OCI-LY1 (cell line): ENCODE data around the gene SEMA3A.

Experiments
- H2AFZ ChIP-seq: fragments of 200-600 bp; sonication (generic), shearing (Covaris generic); 2 replicates; pipeline ENCODE4 v1.6.0; 2014; ENCODE audit warnings: antibody characterized with exemption, mild to moderate bottlenecking, low read length
- H3F3A ChIP-seq: fragments of 200-600 bp; sonication (generic), shearing (Covaris generic); 2 replicates; pipeline ENCODE4 v1.6.0; 2014; ENCODE audit warnings: mild to moderate bottlenecking, antibody characterized with exemption, low read length, moderate library complexity; ENCODE audit not compliant: insufficient read depth
- H3K27ac ChIP-seq: fragments of 200-600 bp; sonication (generic); 2 replicates; pipeline ENCODE4 v1.5.1; 2014; ENCODE audit warnings: low read length, mixed run types, mild to moderate bottlenecking, low read depth; ENCODE audit not compliant: poor library complexity, severe bottlenecking
- H3K27me3 ChIP-seq: fragments of 200-600 bp; sonication (generic); 2 replicates; pipeline ENCODE4 v1.6.0; 2014; ENCODE audit warnings: antibody characterized with exemption, mild to moderate bottlenecking, low read length, moderate library complexity; ENCODE audit not compliant: insufficient read depth
- H3K36me3 ChIP-seq: fragments of 200-600 bp; sonication (generic); 2 replicates; pipeline ENCODE4 v1.6.1; 2014; ENCODE audit warnings: mild to moderate bottlenecking, antibody characterized with exemption, low read length, moderate library complexity, mixed read lengths; ENCODE audit not compliant: insufficient read depth
- H3K4me1 ChIP-seq: fragments of 200-600 bp; sonication (generic); 2 replicates; pipeline ENCODE4 v1.5.1; 2014; ENCODE audit warnings: mild to moderate bottlenecking, low read length, moderate library complexity; ENCODE audit not compliant: insufficient read depth, severe bottlenecking
- H3K4me2 ChIP-seq: fragments of 200-600 bp; sonication (generic), shearing (Covaris generic); 2 replicates; pipeline ENCODE4 v1.6.1; 2014; ENCODE audit warnings: low read length
- H3K4me3 ChIP-seq: fragments of 200-600 bp; sonication (generic); 2 replicates; pipeline ENCODE4 v1.5.1; 2014; ENCODE audit warnings: low read length, low read depth, mild to moderate bottlenecking, mixed read lengths; ENCODE audit not compliant: poor library complexity, severe bottlenecking
- H3K79me2 ChIP-seq: fragments of 200-600 bp; shearing (Covaris generic); 2 replicates; pipeline ENCODE4 v1.6.1; 2016; ENCODE audit warnings: mixed run types, low read length, mixed read lengths; ENCODE audit not compliant: insufficient read depth
- H3K9ac ChIP-seq: fragments of 200-600 bp; sonication (generic), shearing (Covaris generic); 2 replicates; pipeline ENCODE4 v1.6.1; 2014; ENCODE audit warnings: mild to moderate bottlenecking, low read length, mixed read lengths
- H3K9me2 ChIP-seq: fragments of 200-600 bp; sonication (generic), shearing (Covaris generic); 2 replicates; pipeline ENCODE4 v1.6.1; 2014; ENCODE audit warnings: low read depth, mild to moderate bottlenecking, low read length, mixed read lengths
- H3K9me3 ChIP-seq: fragments of 200-600 bp; shearing (Covaris generic); 2 replicates; pipeline ENCODE4 v1.6.1; 2014; ENCODE audit warnings: low read length, mixed read lengths
- H4K20me1 ChIP-seq: fragments of 200-600 bp; sonication (generic), shearing (Covaris generic); 2 replicates; pipeline ENCODE4 v1.6.0; 2016; ENCODE audit warnings: mild to moderate bottlenecking, low read length; ENCODE audit not compliant: insufficient read depth
- CTCF ChIP-seq: fragments of 200-600 bp; sonication (generic), shearing (Covaris generic); IDR thresholded peaks from 2 replicates; pipeline ENCODE4 v1.5.1; 2017; ENCODE audit warnings: mild to moderate bottlenecking, antibody characterized with exemption, low read length, moderate library complexity, mixed read lengths
- EZH2 ChIP-seq: fragments of 200-600 bp; sonication (generic), shearing (Covaris generic); IDR thresholded peaks from 2 replicates; pipeline ENCODE4 v1.8.0; 2017; ENCODE audit warnings: borderline replicate concordance, mixed run types, mild to moderate bottlenecking, antibody characterized with exemption, low read length, moderate library complexity, mixed read lengths

Gene SEMA3A

DNA sequence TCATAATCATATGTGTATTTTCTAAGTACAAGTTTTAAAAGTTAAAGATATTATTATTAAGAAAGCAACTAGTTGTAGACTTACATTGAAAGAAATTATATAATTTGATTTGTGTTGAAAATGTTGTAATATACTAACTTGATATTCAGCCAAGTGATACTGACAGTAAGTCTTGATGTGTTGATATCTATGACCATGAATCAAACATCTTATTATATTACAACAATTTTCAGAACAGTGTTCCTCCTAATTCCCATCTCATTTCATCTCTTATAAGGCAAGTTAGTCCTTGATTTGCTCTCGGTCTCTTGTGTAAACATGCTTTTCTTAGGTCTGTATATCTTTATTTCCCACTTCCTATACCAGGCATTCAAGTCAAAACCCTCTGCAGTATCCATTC is 276.4 kb downstream of the SEMA3A start:
- Histone ChIP-seq H3F3A (no peaks in the 10 kb centered on the region), H4K20me1 (no peaks in the 10 kb centered on the region), H3K4me2 (no peak overlapping the region), H3K27ac (no peak overlapping the region), H3K4me3 (no peak overlapping the region), H3K4me1 (no peaks in the 10 kb centered on the region), H3K9me3 (no peaks in the 10 kb centered on the region), H3K9ac (no peak overlapping the region), H3K36me3 (no peaks in the 10 kb centered on the region), H3K79me2 (no peaks in the 10 kb centered on the region), H2AFZ (no peak overlapping the region), H3K9me2 (no peaks in the 10 kb centered on the region), H3K27me3 (no peaks in the 10 kb centered on the region)
- TF ChIP-seq EZH2 (no peak), CTCF (no peak)

DNA sequence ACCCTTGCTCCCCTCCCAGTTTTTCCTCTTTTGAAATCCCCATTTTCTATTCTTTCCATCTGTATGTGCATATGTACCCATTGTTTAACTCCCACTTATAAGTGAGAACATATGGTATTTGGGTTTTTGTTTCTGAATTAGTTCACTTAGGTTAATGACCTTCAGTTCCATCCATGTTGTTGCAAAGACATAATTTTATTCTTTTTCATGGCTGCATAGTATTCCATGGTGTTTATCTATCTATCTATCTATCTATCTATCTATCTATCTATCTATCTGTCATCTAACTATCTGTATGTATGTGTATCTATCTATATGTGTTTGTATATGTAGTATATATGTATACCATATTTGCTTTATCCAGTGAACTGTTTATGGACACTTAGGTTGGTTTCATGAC is 281.4 kb downstream of the SEMA3A start:
- no peak overlapping the region for H3K4me2 ChIP-seq
- H3K4me3 ChIP-seq = no peak overlapping the region
- no peak overlapping the region for H2AFZ ChIP-seq
- H3K27ac ChIP-seq = no peak overlapping the region
- H3F3A ChIP-seq = no peaks in the 10 kb centered on the region
- TF ChIP-seq CTCF (no peak), EZH2 (no peak)
- H4K20me1 ChIP-seq = no peaks in the 10 kb centered on the region
- H3K4me1 ChIP-seq = no peaks in the 10 kb centered on the region
- H3K9ac ChIP-seq = no peak overlapping the region
- no peaks in the 10 kb centered on the region for H3K27me3 ChIP-seq
- H3K9me3 ChIP-seq = no peaks in the 10 kb centered on the region
- H3K9me2 ChIP-seq = no peaks in the 10 kb centered on the region
- no peaks in the 10 kb centered on the region for H3K79me2 ChIP-seq
- H3K36me3 ChIP-seq = no peaks in the 10 kb centered on the region

- no peaks in the 10 kb centered on the region for H3K9me2 ChIP-seq
- no peak overlapping the region for H3K9ac ChIP-seq
- H3K27ac ChIP-seq = no peak overlapping the region
- H3F3A ChIP-seq = no peaks in the 10 kb centered on the region
- H3K4me3 ChIP-seq = no peak overlapping the region
- H3K4me2 ChIP-seq = no peak overlapping the region
- no peaks in the 10 kb centered on the region for H3K27me3 ChIP-seq
- H3K36me3 ChIP-seq = no peaks in the 10 kb centered on the region
- TF ChIP-seq EZH2 (no peak), CTCF (no peak)
- no peak overlapping the region for H2AFZ ChIP-seq
- no peaks in the 10 kb centered on the region for H3K9me3 ChIP-seq
- H3K79me2 ChIP-seq = no peaks in the 10 kb centered on the region
- H3K4me1 ChIP-seq = no peaks in the 10 kb centered on the region
- H4K20me1 ChIP-seq = no peaks in the 10 kb centered on the region; the same call in 1 of the 2 replicates
Measured at GRCh38 chr7:83908526-83908925, 286.1 kb downstream of the SEMA3A start.
